Measurements from ENCODE around the gene FAM89B. TPM values are rescaled to one million over a fixed set of nuclear protein-coding genes. Genes with fewer than 3 reads are reported as not detected.

The FAM89B gene
- total RNA-seq, 2 donors from 2014 or later, result 21.4 to 26.7 TPM

DNA sequence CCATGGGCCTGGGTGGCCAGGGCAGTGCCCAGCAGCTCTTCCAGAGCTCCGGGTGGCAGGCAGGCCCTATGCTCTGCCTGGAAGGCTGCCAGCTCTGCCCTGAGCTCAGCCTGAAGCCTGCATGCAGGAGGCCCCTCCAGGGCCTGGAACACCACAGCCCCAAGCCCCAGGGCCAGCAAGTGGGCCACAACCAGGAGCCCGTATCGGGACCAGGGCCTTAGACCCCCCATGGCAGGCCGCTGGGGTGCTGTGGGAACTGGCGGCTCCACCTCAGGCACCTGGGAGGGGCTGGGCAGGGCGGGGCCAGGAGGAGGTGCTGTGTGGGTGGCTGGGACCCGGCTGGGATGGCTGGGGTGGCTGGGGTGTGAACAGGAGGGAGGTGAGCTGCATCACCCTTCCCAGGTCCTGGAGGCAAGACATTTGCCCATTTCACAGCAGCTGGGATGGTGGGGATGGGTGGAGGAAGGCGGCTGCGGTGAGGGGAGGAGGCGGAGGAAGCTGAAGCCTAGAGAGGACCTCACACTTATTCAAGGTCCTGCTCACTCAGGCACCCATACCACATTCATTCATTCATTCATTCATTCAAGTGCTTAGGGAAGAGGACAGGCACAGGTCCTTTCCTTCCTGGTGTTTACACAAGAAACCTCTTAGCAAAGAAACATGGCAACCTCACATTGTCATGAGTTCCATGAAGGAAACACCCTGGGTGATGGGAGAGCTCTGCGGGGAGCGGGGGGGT, 23.4 kb downstream of the FAM89B start, which contains the start of gene KCNK7:
Gene KCNK7, minus strand, starts transcription at position 258 of the 739 bp plus-strand sequence. Its CDS starts 28 bp downstream, at position 230.
- Mint-ChIP-seq H3K36me3 (ENCODE audit: insufficient read depth in 2 of 2) (peaks cover 0 to 4% of the 10 kb centered on the region in 2 donors), H3K9me3 (no peaks in the 10 kb centered on the region), H3K27ac (no peak within 1 kb of the TSS), H3K4me3 (no peak within 1 kb of the TSS), H3K27me3 (ENCODE audit: low read depth) (no peaks in the 10 kb centered on the region), H3K4me1 (ENCODE audit: low read depth) (peaks cover 12% of the 10 kb centered on the region)
- ATAC-seq (replicated peaks in 1 of 2) (peak; percentile 3 to 16), DNase-seq (no peak)

DNA sequence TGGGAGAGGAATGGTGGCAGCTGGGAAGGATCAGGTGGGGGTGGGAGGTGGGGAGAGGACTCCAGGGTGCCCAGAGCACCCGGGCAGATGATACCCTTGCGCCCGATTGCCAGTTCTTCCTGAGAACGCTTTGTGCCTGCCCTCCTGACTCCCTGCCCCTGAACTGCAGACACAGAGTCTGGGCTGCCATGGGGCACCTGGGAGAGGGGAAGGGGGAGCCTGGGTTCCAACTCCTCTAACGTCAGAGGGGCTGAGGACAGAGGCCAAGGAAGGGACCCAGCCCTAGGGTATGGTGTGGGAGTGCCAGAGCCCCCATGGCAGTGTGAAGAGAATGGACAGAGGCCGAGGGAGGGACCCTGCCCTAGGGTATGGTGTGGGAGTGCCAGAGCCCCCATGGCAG, 24.2 kb downstream of the FAM89B start:
- H3K9me3 Mint-ChIP-seq, result no peaks in the 10 kb centered on the region
- H3K27ac Mint-ChIP-seq, result no peak overlapping the region

GRCh38 chr11:65598258-65598699, 25.9 kb downstream of the FAM89B start:
- Mint-ChIP-seq H3K9me3 (no peaks in the 10 kb centered on the region), H3K4me1 (ENCODE audit: low read depth) (peaks cover 12% of the 10 kb centered on the region), H3K36me3 (ENCODE audit: insufficient read depth in 2 of 2) (peaks cover 0 to 3% of the 10 kb centered on the region in 2 donors)

More for the DNA sequence above, 24.2 kb downstream of the FAM89B start:
- H3K36me3 Mint-ChIP-seq (ENCODE audit: insufficient read depth in 2 of 2), result peaks cover 0 to 3% of the 10 kb centered on the region in 2 donors
- no peak for DNase-seq
- ATAC-seq (replicated peaks in 1 of 2), result no peak
- H3K27me3 Mint-ChIP-seq (ENCODE audit: low read depth), result no peaks in the 10 kb centered on the region
- peaks cover 12% of the 10 kb centered on the region for H3K4me1 Mint-ChIP-seq (ENCODE audit: low read depth)
- H3K4me3 Mint-ChIP-seq, result no peak overlapping the region

GRCh38 chr11:65599216-65599954, 27.0 kb downstream of the FAM89B start:
- no peaks in the 10 kb centered on the region for H3K9me3 Mint-ChIP-seq
- no peak for ATAC-seq (replicated peaks in 1 of 2)
- no peak overlapping the region for H3K27ac Mint-ChIP-seq
- peaks cover 0 to 6% of the 10 kb centered on the region in 2 donors for H3K36me3 Mint-ChIP-seq (ENCODE audit: insufficient read depth in 2 of 2)
- no peak for DNase-seq
- H3K27me3 Mint-ChIP-seq (ENCODE audit: low read depth), result no peaks in the 10 kb centered on the region
- H3K4me1 Mint-ChIP-seq (ENCODE audit: low read depth), result peaks cover 12% of the 10 kb centered on the region
- H3K4me3 Mint-ChIP-seq, result no peak overlapping the region

More at GRCh38 chr11:65598258-65598699, 25.9 kb downstream of the FAM89B start:
- H3K4me3 Mint-ChIP-seq, result no peak overlapping the region
- no peak for ATAC-seq (replicated peaks in 1 of 2)
- H3K27me3 Mint-ChIP-seq (ENCODE audit: low read depth), result no peaks in the 10 kb centered on the region
- no peak for DNase-seq
- H3K27ac Mint-ChIP-seq, result no peak overlapping the region

DNA sequence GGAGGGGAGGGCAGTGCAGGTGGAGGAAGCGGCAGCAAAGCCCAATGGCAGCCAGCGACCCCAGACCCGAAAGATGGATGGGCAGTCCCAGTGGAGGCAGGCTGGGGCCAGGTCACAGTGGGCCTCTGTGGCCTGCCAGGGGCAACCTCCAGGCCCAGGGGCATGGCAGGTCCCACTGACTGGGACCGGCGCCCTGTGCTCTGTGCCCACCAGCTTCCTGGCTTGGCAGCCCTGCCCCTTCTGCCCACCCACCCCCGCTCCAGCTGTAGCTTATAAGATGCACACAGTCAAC, 27.6 kb downstream of the FAM89B start:
- H3K27me3 Mint-ChIP-seq (ENCODE audit: low read depth), result no peaks in the 10 kb centered on the region
- no peaks in the 10 kb centered on the region for H3K9me3 Mint-ChIP-seq
- H3K27ac Mint-ChIP-seq, result no peak overlapping the region
- H3K36me3 Mint-ChIP-seq (ENCODE audit: insufficient read depth in 2 of 2), result peaks cover 0 to 6% of the 10 kb centered on the region in 2 donors
- no peak for DNase-seq
- H3K4me1 Mint-ChIP-seq (ENCODE audit: low read depth), result peaks cover 9% of the 10 kb centered on the region
- no peak for ATAC-seq (replicated peaks in 1 of 2)
- H3K4me3 Mint-ChIP-seq, result no peak overlapping the region

DNA sequence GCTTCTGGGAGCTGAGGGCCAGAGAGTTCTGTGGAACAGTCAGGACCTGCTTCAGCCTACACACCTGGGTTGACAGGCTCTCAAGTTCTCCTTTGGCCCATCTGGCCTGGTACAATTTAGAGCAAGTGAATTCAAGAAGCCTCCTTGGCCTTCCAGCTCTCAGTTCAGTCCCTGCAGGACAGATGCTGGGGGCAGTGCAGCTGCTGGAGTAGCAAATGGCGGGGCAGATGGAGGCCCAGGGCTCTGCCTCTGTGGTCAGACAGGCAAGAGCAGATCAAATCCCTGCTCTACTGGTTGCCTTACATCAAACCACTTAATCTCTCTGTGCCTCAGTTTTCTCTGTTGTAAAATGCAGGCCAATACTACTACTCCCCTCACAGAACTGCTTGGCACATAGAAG, 31.9 kb downstream of the FAM89B start:
- Mint-ChIP-seq H3K27me3 (ENCODE audit: low read depth) (no peaks in the 10 kb centered on the region), H3K9me3 (no peaks in the 10 kb centered on the region), H3K4me3 (no peak overlapping the region), H3K36me3 (ENCODE audit: insufficient read depth in 2 of 2) (peaks cover 0 to 6% of the 10 kb centered on the region in 2 donors), H3K27ac (no peak overlapping the region), H3K4me1 (ENCODE audit: low read depth) (no peaks in the 10 kb centered on the region)
- no peak for DNase-seq
- no peak for ATAC-seq (replicated peaks in 1 of 2)

GRCh38 chr11:65606876-65607613, 34.7 kb downstream of the FAM89B start:
- H3K36me3 Mint-ChIP-seq (ENCODE audit: insufficient read depth in 2 of 2), result peaks cover 0 to 7% of the 10 kb centered on the region in 2 donors
- no peak for DNase-seq
- H3K4me1 Mint-ChIP-seq (ENCODE audit: low read depth), result peaks cover 24% of the 10 kb centered on the region
- H3K9me3 Mint-ChIP-seq, result no peaks in the 10 kb centered on the region
- H3K27ac Mint-ChIP-seq, result no peak overlapping the region
- H3K27me3 Mint-ChIP-seq (ENCODE audit: low read depth), result no peaks in the 10 kb centered on the region
- H3K4me3 Mint-ChIP-seq, result no peak overlapping the region
- peak; percentile 52 to 54 for ATAC-seq (replicated peaks in 1 of 2)

GRCh38 chr11:65607614-65608426, 35.5 kb downstream of the FAM89B start:
- Mint-ChIP-seq H3K27ac (no peak overlapping the region), H3K27me3 (ENCODE audit: low read depth) (no peaks in the 10 kb centered on the region), H3K9me3 (no peaks in the 10 kb centered on the region), H3K4me1 (ENCODE audit: low read depth) (peaks cover 31% of the 10 kb centered on the region), H3K36me3 (ENCODE audit: insufficient read depth in 2 of 2) (peaks cover 0 to 12% of the 10 kb centered on the region in 2 donors), H3K4me3 (no peak overlapping the region)
- no peak for DNase-seq
- no peak for ATAC-seq (replicated peaks in 1 of 2)

DNA sequence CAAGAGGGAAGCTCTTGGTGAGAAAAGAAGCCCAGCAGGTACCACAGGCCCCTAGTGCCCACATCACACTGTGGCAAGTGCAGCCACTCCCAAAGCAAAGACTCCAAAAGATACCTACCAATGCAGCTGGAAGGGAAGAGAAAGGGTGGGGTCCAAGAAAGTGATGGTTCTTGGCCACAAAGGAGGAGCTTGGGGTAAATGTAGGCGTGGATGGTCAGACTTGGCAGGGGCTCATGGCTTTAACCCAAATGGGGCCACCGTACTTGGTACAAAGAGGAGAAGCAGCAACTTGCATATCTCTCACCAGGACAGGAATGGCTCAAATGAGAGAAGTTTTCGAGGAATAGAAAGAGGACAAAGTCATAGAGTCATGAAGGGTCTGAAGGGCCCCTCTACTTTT, 36.9 kb downstream of the FAM89B start:
- H3K4me1 Mint-ChIP-seq (ENCODE audit: low read depth), result peaks cover 37% of the 10 kb centered on the region
- DNase-seq (no peak), ATAC-seq (replicated peaks in 1 of 2) (no peak)
- H3K4me3 Mint-ChIP-seq, result no peak overlapping the region
- peak overlapping the region; percentile 53 for H3K27ac Mint-ChIP-seq
- no peaks in the 10 kb centered on the region for H3K27me3 Mint-ChIP-seq (ENCODE audit: low read depth)
- no peaks in the 10 kb centered on the region for H3K9me3 Mint-ChIP-seq
- H3K36me3 Mint-ChIP-seq (ENCODE audit: insufficient read depth in 2 of 2), result peaks cover 0 to 11% of the 10 kb centered on the region in 2 donors

GRCh38 chr11:65609665-65610064, 37.3 kb downstream of the FAM89B start:
- Mint-ChIP-seq H3K27ac (no peak overlapping the region), H3K4me3 (no peak overlapping the region), H3K4me1 (ENCODE audit: low read depth) (peaks cover 37% of the 10 kb centered on the region), H3K27me3 (ENCODE audit: low read depth) (no peaks in the 10 kb centered on the region), H3K36me3 (ENCODE audit: insufficient read depth in 2 of 2) (peaks cover 0 to 11% of the 10 kb centered on the region in 2 donors), H3K9me3 (no peaks in the 10 kb centered on the region)
- ATAC-seq (replicated peaks in 1 of 2), result no peak
- DNase-seq, result no peak

GRCh38 chr11:65610404-65610803, 38.1 kb downstream of the FAM89B start:
- H3K4me3 Mint-ChIP-seq, result peak overlapping the region; percentile 51 to 76

GRCh38 chr11:65611028-65611757, 38.9 kb downstream of the FAM89B start:
- Mint-ChIP-seq H3K36me3 (ENCODE audit: insufficient read depth in 2 of 2) (peaks cover 3 to 11% of the 10 kb centered on the region in 2 donors), H3K9me3 (no peaks in the 10 kb centered on the region), H3K27me3 (ENCODE audit: low read depth) (no peaks in the 10 kb centered on the region)

More at GRCh38 chr11:65610404-65610803, 38.1 kb downstream of the FAM89B start:
- DNase-seq, result no peak
- Mint-ChIP-seq H3K27me3 (ENCODE audit: low read depth) (no peaks in the 10 kb centered on the region), H3K27ac (peak overlapping the region; percentile 84), H3K9me3 (no peaks in the 10 kb centered on the region), H3K36me3 (ENCODE audit: insufficient read depth in 2 of 2) (peaks cover 2 to 11% of the 10 kb centered on the region in 2 donors), H3K4me1 (ENCODE audit: low read depth) (peaks cover 37% of the 10 kb centered on the region)
- no peak for ATAC-seq (replicated peaks in 1 of 2)

More at GRCh38 chr11:65611028-65611757, 38.9 kb downstream of the FAM89B start:
- Mint-ChIP-seq H3K4me3 (peak overlapping the region; percentile 51 to 76), H3K27ac (peak overlapping the region; percentile 79), H3K4me1 (ENCODE audit: low read depth) (peaks cover 37% of the 10 kb centered on the region)
- ATAC-seq (replicated peaks in 1 of 2) (no peak), DNase-seq (no peak)
